ENCODE measurements around the gene NCKAP5.

Gene NCKAP5

DNA sequence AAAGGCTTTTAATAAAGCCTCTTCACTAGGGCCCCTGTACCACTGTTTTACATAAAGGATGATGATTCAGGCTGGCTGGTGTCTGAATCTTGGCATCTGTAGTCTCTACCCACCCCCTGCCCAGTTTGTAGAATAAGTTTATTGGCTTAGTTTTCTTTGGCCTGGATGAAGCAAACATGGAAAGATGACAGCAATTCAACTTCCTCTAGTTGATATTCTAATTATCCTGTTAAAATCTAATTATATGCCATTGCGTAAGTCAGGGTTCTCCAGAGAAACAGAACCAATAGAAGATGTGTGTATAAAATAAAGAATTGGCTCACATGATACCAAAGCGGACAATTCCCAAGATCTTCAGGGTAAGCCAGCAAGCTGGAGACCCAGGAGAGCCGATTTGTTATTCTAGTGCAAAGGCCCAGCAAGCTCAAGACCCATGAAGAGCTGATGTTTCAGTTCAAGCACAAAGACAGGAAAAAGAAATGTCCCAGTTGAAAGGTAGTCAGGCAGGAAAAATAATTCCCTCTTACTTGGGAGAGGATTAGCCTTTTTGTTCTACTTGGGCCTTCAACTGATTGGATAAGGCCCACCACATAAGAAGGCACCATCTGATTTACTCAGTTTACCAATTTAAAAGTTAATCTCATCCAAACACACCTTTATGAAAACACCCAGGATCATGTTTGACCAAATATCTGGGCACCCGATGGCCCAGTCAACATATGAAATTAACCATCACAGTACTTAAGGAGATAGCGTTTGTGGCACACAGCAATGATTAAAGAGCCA, 815.6 kb downstream of the NCKAP5 start:
- DNase-seq (ENCODE audit: low read depth), result no peak

DNA sequence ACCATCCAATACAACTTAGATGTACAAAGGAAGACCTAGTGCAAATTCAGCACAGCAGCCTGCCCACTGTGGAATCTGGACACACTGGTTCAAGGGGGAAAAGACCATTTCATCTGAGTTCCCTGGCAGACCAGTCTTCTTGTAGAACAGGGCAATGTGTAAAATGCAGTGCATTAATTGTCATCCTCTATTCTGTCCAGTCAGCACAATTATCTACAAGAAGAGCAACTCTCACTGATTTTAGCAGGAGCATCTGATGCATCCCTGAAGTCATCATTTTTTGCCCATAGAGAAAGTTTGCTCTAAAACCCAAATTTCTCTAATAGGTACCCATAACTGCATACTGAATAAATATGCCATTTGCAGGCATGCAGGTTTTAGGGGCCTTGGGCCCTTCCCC, 816.4 kb downstream of the NCKAP5 start:
- no peak for DNase-seq (ENCODE audit: low read depth)

DNA sequence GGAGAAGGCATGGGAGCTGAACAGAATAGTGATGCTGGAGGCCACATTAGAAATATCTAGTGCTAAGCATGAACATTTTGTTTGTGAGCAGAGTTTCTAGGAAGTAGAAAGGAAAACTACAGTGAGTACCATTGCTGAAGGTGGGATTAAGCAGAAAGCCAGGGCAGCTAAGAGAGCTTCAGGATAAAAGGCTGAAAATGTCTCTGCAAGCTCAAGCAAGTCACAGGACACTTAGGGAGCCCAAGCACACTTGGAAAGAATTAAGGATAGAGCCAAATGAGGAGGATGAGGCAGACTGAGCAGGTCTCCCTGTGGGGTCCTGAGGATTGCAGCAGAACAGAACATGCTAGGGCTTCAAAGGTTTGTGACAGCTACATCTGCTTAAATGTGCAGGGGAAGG, 817.7 kb downstream of the NCKAP5 start:
- no peak for DNase-seq (ENCODE audit: low read depth)

DNA sequence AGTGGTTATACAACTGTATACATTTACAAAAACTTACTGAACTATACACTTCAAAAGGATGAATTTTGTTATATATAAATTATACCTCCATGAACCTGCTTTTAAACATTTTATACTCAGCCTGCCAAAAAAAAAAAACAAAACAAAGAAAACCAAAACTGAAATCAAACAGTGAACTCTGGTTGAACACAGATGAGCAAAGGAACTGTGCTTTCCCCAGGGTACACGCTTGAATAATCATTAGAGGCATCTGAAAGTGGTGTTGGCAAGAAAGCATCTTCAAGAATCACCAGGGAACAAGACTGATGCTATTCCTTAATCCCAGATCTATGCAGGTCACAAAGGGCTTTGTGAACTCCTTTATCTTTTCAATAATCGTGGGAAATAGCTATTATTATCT, 821.2 kb downstream of the NCKAP5 start:
- no peak for DNase-seq (ENCODE audit: low read depth)

DNA sequence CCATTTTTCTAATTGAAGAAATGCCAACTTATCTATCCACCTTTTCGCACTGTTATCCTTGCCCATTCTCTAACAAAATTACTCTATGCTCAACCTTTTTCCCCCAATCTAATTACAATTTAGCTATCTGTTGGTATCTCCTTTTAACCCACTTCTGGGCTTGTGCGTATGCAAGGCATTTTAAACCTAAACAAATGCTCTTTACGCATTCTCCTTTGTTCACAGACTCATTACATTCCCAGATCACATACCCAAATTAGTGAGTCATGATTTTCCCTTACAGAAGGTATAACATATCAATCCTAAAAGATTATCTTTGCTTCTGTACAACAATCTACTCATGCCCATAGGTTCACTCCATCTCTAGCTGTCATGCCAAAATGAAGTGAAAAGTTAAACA, 826.5 kb downstream of the NCKAP5 start:
- no peak for DNase-seq (ENCODE audit: low read depth)

DNA sequence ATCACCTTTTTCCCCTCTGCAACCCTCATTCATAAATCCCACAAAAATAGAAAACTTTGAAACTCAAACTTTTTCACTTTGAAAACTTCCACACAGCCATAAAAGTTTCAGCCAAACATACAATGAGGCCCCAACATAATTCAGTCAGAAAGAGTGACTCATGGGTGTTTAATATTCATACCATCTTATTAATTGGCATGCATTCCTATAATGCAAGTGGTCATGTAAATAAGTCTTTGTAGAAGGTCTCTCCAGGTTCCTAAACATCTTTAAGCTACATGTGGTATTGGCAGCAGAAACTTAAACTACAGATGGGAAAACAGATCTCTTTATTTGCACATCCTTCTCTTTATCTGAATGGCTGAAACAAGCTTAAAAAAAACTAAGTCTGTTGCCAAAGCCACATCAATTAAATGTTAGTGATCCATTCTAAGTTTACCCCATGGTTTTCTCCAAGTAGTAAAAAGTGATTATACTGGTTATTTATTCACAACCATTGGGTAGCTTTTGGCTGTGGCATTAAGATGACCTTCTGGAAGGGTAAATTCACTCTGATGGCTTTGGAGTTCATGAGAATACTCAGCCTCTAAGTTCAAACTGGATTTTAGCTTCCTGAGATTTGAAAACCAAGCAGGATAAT, 828.1 kb downstream of the NCKAP5 start:
- no peak for DNase-seq (ENCODE audit: low read depth)

DNA sequence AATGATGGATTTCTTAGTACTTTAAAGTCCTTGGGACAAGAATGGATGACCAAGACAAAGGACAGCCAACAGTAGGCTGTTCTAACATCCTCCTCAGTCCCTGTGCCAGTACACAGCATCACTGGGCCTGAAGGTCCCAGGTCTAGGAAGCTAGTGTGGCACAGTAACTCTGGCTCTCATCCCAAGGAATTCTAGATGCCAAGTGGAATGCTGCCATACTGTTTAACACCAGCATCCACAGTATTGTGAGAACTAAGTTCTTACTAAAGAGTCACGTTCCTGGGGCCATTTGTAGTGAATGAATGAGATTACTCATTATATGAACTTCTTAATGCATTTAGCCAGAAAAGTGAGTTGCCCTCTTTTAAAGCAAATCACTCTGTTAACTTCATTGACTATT, 830.0 kb downstream of the NCKAP5 start:
- no peak for DNase-seq (ENCODE audit: low read depth)

DNA sequence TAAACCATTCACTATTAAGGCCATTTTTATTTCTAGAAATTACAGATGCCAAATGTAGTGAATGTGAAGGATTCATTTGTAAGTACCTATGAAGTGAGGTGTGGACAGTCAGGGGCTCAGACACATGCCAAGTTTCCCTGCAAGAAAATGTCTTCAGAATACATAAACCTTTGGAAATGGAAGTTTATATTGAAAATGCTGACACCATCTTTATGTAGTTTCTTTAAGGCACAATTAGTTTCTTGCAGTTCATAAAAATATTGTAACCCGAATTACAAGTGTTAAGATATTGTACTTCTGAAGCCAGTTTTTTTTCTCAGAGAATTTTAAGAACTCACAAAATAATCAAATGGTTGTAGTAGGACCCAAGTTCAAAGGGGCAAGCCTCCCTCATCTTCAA, 832.2 kb downstream of the NCKAP5 start:
- DNase-seq (ENCODE audit: low read depth), result no peak

DNA sequence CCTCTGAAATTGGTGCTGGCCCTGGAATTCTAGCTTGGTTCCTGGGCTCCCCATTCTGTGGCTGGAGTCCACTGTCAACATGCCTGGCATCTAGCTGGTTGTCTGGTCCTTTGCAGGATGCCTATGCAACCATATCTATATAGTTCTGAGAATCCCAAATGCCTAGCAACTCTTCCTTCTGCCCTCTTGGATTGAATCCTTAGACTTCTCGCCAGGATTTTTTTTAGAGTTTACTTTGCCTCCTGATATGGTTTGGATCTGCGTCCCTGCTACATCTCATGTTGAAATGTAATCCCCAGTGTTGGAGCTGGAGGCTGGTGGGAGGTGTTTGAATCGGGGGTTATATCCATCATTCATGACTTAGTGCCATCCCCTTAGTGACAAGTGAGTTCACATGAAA, 833.3 kb downstream of the NCKAP5 start:
- no peak for DNase-seq (ENCODE audit: low read depth)

DNA sequence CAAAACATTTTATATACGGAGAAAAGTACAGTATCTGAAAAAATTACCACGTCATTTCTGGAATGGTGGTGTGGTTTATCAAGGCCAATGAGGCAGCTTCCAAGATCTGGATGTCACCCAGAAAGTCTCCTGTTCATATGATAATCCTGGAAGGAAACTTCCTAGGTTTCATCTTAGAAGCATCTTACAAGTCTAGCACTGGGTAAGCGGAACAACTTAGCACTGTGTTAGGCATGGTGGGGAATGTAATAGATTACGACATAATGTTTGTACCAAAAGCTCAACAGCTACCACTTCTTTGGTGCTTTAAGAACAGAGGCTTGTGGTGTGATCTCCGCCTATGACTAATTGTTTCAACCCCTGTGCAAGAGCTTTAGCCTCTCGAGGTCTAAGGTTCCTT, 835.2 kb downstream of the NCKAP5 start:
- DNase-seq (ENCODE audit: low read depth), result no peak

DNA sequence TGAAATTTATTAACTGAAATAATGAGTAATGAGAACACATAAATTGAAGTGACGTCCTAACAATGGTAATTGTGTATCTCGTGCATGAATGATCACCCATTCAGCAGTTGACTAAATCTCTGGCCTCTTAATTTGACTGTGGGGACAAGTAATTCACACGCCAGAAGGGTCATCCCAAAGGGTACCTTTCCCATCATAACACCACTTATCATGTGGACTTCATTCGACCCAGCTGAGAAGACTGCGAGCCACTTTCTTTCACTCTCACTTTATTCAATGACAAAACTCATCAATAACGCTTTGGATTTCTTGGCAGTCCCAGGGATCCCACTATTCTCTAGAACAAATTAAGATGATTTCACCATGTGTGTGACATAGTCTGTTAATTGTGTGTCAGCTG, 835.6 kb downstream of the NCKAP5 start:
- DNase-seq (ENCODE audit: low read depth), result no peak

DNA sequence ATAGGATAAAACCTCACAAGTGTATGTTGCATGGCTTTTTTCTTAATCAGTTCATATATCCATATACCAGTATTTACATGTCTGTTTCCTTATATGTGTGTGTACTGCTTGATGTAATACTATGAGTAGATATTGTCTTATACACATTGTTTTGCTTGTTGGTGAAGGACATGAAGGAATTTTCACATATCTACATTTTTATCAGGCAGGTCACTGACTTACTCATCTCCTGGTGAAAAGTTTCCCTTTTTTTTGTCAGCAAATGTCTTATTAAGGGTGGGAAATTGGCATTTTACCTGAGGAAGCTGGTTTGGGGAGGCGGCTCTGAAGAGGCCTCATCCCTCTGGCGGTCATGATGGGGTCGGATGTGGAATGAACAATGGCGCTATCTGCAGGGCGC, 836.8 kb downstream of the NCKAP5 start:
- no peak for DNase-seq (ENCODE audit: low read depth)

DNA sequence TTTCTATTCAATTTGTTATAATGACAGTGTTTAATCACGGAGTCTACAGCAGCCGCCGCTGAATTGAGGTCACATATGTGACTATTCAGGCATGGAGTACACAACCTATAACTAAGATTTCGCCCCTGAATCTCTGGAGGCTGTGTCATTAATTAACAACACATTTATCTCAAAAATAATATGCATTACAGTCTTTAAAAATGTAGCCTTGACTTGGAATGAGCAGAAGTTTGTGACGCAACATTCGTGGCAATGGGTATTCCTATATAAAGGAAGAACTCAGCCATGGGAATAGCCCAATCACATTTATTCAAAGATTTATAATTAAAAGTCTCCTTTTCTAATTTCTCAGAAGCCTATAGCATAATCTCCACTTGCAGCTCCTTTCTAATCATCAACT, 837.7 kb downstream of the NCKAP5 start:
- DNase-seq (ENCODE audit: low read depth), result no peak

DNA sequence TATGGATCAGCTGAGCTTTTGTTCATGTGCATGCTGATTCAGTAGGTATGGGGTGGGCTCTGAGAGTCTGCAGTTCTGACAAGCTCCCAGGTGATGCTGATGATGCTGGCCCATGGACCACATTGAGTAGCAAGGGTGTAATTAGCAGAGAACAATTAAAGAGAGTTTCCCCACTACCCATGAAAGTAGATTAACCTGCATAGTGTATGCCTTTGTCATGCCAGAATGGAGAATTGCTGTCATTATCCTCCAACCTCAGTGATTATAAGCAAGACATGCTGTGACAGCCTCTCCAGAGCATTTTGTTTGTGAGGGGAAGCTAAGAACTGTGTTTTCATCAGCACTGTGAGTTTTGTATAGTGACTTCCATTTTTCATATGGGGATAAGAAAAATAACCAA, 838.7 kb downstream of the NCKAP5 start:
- no peak for DNase-seq (ENCODE audit: low read depth)

DNA sequence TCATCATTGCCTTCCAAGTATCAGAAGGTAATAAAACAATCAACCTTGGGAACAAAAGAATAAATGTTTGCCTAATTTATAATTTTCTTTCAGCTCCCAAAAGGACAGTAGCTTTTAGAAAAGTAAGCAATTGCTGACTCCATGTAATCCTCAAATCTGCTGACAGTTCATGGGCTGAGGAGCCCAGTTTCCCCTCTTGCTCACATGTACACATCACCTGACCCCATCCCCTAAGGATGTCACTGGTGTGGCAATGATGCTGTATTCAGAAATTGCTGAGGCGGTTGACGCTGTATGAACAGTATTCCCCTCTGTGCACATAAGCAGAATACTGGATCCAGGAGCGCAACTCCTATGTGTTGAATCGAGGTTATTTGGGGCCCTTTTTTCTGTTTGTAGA, 842.1 kb downstream of the NCKAP5 start:
- no peak for DNase-seq (ENCODE audit: low read depth)

DNA sequence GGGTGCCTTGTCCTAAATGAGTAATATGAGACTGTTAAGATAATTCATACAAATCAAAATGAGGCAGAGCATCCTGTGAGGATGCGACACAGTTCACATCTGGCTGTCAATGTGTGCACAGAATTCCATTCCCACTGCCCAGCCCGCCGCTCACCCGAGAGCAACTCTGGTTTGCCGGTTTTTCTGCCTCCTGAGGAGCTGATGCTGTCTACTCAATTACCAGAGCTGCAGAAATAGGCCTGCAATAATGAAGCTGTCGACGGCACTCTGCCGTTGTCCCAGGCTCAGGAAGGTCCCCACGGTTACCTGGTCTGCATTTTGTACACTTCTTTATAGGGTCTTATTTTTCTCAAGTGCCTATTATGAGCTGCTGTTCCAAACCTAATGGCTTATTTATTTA, 842.5 kb downstream of the NCKAP5 start:
- no peak for DNase-seq (ENCODE audit: low read depth)

DNA sequence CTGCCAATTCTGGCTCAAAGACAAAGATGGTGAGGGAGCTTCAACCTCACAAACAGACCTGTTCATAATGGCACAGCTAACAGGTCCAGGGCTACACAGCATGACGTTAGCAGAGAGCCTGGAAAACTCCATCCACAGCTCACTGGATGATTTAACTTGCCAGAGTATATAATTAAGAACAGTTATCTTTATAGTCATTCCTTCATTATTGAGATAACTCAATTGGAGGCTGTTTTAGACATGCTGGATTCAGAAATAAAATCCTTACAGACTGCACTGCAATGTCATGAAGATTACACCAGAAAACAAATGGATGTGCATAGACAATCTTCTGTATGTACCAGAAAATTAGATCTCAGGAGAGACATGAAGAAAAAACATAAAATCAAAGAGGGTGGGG, 843.1 kb downstream of the NCKAP5 start:
- DNase-seq (ENCODE audit: low read depth), result no peak

DNA sequence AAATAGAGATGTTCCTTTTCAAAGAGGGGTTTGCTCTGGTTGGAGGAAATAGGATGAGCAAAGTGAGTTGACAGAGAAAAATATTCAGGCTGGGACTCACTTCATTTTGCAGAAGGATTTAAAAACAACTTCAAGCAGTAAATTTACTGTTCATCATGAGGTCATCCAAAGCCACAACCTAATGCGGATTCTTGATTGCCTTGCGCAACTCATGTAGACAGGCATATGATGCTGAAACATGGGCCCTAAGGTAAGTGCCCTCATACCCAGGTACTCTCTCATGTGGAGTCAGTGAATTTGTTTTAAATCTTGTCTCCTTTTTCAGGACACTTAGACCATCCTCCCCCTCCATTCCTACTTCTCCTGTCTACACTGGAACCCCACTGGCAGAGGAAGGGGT, 846.3 kb downstream of the NCKAP5 start:
- DNase-seq (ENCODE audit: low read depth), result no peak

DNA sequence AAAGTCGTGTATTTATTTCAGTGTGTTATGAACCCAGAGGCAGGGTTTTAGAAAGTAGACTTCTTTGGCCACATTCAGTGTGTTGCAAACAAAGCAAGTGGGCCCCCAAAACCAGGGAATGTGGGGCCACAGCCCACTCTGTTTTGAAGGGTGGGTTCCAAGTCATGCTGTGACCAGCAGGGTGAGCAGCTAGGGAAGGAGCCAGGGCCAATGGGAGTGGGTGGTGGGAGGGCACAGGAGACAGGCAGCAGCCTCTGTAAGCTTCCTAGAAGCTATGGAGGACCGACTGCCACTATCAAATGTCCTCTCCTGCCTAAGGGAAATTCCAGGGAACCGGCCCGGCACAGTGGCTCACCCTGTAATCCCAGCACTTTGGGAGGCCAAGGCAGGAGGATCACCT, 847.9 kb downstream of the NCKAP5 start:
- DNase-seq (ENCODE audit: low read depth), result no peak

DNA sequence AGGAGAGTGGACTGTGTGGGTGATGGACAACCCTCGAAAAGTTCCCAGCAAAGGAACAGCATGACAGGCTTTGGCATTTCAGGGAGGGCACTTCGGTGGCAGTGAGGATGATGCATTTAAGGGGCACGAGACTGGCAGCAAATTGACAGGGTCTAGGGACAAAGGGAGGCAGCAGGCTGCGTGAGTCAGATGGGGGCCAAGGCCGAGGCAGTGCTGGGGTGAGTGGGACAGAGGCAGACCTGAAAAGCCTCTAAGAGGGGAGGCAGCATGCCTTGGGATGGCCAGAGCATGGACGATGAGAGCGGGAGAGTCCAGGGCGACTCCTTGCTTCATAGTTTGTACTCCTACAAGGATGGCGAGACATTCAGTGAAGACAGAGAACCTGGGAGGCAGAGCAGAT, 848.8 kb downstream of the NCKAP5 start:
- DNase-seq (ENCODE audit: low read depth), result no peak

DNA sequence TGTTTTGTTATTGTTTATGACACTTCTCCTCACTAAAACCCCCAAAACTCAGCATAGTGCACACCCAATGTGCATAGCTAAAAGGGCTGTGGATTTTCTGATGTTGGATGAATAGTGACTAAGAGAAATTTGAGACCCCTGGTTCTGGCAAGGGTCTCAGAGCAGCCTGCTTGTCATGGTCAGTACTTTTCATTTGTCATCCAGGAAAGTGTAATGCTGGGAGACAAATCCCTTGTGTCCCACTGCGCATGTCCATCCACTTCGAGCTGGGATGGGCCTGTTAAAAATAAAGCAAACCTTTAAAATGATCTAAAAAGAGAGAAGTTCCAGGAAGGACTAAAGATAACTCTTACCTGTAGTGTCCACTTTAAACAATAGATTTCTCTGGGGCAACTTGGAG, 851.3 kb downstream of the NCKAP5 start:
- DNase-seq (ENCODE audit: low read depth), result no peak

DNA sequence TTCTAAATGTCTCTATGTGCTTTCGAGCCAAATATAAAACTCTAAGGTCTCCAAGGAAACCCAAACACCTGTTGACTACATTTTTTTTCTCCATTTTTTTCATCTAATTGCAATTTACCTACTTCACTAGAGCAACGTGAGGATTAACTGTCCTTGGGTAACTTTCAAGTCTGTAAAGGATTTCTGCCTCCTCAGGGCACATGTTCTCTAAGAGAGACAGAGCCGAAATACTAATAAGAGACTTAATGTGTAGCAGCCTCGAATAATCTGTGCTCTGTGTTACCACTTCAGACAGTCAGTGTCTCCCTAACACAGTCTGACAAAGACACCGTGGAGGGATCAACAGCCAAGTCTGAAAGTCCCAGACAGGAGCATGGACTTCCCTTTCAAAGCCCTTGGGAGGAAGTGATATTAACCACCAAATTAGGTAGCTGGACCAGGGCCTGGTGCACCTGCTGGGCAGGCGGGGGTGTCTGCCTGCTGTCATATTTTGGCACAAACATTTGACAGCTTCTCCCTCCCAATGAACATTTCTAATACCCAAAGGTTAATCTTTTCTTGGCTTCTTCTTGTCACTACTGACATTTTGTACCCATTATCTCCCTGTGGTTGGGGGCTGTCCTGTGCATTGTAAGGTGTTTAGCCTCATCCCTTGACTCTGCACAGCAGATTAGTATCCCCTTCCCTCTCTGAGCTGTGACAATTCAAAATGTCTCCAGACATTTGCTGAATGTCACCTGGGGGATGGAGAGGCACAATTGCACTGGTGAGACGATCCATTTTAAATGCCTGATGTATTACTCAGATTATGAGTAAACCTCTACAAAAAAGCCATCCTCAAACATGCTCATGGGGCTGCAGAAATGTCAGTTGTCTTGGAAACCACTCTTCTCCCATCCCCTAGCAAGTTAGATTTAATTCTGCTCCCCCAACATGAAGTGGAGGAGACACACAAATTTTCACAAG, 852.6 kb downstream of the NCKAP5 start:
- no peak for DNase-seq (ENCODE audit: low read depth)

DNA sequence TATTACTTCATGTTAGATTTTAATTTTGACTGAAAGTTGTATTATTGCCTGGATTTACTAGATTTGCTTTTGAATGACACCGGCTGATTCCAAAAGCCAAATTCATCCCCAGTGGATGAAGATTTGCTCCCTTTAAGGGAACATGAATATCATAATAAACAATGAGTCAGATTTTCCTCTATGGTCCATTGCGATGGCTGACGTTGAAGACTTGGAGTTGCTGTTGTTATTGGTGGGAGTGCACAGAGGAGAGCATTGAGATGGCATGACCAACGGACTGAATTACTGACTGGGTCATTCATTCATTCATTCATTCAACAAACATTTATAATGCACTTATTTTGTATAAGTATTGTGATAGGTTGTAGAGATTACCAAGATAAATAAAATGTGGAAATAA, 864.9 kb downstream of the NCKAP5 start:
- no peak for DNase-seq (ENCODE audit: low read depth)

All from CMK (cell line).